ES-I3 (cell line): ENCODE measurements around the gene ZMIZ2.
"Not testable (repeated sequence)": the region's sequence is repeated elsewhere in the genome, so short reads cannot be mapped to it uniquely, and the experiment has no call there.

Source experiments
- H3K36me3 ChIP-seq: 2 replicates; pipeline ENCODE4 v1.6.1; 2013; ENCODE audit warnings: mild to moderate bottlenecking, low read length, control low read depth, moderate library complexity; ENCODE audit not compliant: insufficient read depth
- H3K4me1 ChIP-seq: 2 replicates; pipeline ENCODE4 v1.6.1; 2013; ENCODE audit warnings: mild to moderate bottlenecking, control low read depth, low read length; ENCODE audit not compliant: insufficient read depth
- H3K9ac ChIP-seq: 2 replicates; pipeline ENCODE4 v1.6.1; 2013; ENCODE audit warnings: low read depth, mild to moderate bottlenecking, low read length, moderate library complexity
- H3K9me3 ChIP-seq: 2 replicates; pipeline ENCODE4 v1.6.1; 2013; ENCODE audit warnings: mild to moderate bottlenecking, low read length, moderate library complexity; ENCODE audit not compliant: control insufficient read depth, insufficient read depth

Gene ZMIZ2

DNA sequence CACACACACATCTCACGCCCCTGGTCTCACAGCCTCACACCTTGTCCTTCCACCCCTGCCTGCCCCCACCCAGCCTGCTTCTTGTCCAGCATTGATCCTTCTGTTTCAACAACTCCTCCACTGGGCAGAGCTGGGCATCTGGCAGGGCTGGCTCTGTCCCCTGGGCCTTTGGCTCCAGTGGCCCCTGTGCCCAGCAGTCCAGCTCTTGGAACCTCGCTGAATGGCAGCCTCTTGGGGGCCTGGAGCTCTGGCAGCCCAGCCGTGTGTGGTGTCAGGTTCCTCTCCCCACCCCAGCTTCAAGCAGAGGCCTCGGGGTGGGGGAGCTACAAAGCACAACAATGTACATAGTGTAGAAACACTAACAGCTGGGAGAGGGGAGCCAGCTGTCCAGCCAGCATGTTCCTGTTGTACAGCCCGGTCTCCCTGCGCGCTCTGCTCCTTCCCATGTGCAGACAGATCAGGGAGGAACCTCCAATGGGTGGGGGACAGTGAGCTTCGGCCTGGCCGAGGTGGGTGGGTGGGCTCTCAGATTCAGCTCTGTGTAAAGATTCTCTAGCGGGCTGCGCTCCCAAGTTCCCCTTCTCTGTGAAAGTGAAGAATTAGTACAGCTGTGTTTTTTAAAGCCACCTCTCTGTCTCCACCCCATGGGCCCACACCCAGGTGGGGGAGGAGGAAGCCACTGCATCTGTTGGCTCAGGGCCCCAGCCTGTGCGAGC, 19.4 kb downstream of the ZMIZ2 start:
- Histone ChIP-seq H3K4me1 (0 out of 2 replicates have a peak, but pooled peaks cover 7% of the 10 kb centered on the region), H3K36me3 (peaks cover 8% of the 10 kb centered on the region; the same call in 1 of the 2 replicates), H3K9me3 (no peaks in the 10 kb centered on the region), H3K9ac (no peak overlapping the region)

DNA sequence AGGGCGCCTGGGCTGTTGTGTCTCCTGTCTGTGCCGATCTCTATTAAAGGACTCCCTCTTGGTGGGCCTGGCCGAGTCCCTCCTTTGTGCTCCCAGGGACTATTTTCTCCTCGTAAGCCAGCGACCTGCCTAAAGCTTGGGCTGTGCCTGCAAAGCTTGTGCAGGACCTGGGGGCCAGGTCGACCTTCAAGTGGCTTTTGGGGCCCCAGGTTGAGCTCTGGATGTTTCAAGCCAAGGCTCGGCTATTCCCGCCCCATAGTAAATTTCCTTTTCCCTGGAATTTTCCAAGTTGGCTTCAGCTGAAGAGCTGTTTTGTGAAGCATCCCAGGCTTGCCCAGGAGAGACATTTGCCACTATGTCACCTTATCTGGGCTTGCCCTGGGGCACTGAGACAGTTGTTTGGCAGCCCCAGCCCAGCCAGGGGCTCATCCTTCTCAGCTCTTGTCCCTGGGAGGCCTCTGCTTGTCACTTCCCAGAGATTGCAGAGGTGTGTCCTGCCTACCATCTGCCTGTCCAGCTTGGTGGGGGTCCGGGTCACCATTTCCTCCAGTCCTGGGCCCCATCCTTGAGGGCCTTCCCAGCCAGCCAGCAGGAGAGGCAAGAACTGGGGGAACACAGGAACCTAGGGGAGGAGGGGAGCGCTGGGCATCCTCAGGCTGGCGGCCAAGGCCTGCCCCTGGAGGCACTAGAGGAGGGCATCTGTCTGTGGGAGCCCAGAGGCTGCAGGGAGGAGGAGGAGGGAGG, 20.2 kb downstream of the ZMIZ2 start:
- Histone ChIP-seq H3K9me3 (no peaks in the 10 kb centered on the region), H3K9ac (no peak overlapping the region), H3K4me1 (0 out of 2 replicates have a peak, but pooled peaks cover 7% of the 10 kb centered on the region), H3K36me3 (peaks cover under 1% of the 10 kb centered on the region; the same call in 1 of the 2 replicates)

DNA sequence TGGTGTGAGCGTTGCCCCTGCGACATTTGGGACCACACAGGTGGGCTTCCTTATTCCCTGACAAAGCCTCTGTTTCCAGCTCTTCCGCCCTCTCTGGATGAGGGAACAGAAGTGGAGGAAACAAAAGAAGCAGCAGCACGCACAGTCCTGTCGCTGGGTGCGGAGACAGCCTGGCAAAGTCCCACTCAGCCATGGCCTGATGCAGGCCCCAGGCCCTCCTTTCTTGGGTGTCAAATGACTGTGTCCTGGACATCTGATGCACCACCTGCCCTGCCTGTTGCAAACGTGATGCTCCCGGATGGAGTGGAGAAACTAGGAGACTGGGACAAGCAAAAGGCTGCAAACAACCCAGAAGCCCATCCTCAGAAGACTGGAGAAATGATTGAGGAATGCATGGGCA, 20.7 kb downstream of the ZMIZ2 start:
- 0 out of 2 replicates have a peak, but pooled peaks cover 7% of the 10 kb centered on the region for H3K4me1 ChIP-seq
- no peak overlapping the region for H3K9ac ChIP-seq
- H3K9me3 ChIP-seq = no peaks in the 10 kb centered on the region
- H3K36me3 ChIP-seq = no peaks in the 10 kb centered on the region; the same call in 1 of the 2 replicates

DNA sequence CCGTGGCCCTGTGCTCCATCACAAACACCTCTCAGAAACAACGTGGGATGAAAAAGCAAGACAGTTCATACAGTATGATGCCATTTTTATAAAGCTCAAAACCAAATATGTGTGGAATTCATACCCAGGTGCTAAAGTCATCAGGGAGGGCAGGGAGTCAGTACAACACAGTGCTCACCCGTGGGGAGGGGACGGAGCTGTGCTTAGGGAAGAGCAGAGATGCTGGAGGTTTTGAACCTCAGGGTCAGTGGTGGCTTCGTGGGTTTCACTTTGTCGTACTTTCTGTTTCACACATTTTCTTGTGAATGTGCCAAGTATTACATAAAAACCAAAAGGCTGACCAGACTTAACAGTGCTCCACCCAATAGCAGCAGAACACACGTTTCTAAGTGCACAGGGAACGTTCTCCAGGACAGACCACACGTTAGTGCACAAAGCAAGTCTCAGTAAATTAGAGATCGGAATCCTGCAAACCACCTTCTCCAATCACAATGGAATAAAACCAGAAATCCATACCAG, 21.2 kb downstream of the ZMIZ2 start:
- Histone ChIP-seq H3K9me3 (no peaks in the 10 kb centered on the region), H3K4me1 (0 out of 2 replicates have a peak, but pooled peaks cover 7% of the 10 kb centered on the region), H3K9ac (no peak overlapping the region), H3K36me3 (no peaks in the 10 kb centered on the region; the same call in 1 of the 2 replicates)

DNA sequence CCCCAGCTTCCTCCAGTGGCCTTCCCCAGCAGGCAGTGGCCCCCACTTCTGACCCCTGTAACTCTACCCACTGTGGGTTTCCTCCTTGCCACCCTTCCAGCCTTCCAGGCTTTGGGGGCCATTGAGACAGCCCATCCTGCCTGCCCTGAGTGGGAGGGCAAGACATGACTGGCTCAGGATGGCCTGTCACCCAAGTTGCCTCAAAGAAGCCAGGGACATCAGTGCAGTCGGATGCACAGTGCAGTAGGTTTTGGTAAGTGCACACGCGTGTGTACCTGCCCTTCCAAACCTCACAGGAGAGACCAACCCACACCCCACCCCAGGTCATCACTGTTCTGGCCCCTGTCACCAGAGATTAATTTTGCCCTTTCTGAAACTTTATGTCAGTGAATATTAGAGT, 22.7 kb downstream of the ZMIZ2 start:
- Histone ChIP-seq H3K36me3 (no peaks in the 10 kb centered on the region; the same call in 1 of the 2 replicates), H3K4me1 (0 out of 2 replicates have a peak, but pooled peaks cover 7% of the 10 kb centered on the region), H3K9ac (no peak overlapping the region), H3K9me3 (no peaks in the 10 kb centered on the region)

DNA sequence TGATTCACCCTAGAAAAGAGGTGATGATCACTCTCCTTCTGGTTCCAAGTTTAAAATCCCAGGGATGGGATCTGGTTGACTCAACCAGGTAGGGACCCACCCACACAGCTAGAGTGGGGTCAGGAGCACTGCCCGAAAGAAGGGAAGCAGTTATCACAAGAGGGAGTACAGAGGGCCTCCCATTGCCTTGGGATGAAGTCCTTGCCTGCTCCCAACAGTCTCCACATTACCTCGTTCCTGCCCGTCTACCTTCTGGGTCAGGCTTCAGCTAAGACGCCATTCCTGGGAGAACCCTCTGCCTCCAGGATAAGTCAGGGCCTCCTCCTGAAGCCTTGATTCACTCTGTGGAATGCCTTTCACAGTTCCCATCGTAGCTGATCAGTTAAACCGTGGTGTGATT, 23.8 kb downstream of the ZMIZ2 start:
- Histone ChIP-seq H3K9me3 (no peaks in the 10 kb centered on the region), H3K36me3 (no peaks in the 10 kb centered on the region), H3K4me1 (0 out of 2 replicates have a peak, but pooled peaks cover 7% of the 10 kb centered on the region), H3K9ac (no peak overlapping the region)

DNA sequence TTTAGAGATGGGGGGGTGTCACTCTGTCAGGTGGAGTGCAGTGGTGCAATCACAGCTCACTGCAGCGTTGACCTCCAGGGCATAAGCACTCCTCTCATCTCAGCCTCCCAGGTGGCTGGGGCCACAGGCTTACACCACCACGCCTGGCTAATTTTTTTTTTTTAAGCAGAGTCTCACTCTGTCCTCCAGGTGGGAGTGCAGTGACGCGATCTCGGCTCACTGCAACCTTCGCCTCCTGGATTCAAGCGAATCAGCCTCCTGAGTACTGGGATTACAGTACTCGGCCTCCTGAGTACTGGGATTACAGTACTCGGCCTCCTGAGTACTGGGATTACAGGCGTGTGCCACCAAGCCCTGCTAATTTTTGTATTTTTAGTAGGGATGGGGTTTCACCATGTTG, 24.2 kb downstream of the ZMIZ2 start:
- 0 out of 2 replicates have a peak, but pooled peaks cover 7% of the 10 kb centered on the region for H3K4me1 ChIP-seq
- H3K9me3 ChIP-seq = no peaks in the 10 kb centered on the region
- no peak overlapping the region for H3K9ac ChIP-seq
- H3K36me3 ChIP-seq = no peaks in the 10 kb centered on the region

DNA sequence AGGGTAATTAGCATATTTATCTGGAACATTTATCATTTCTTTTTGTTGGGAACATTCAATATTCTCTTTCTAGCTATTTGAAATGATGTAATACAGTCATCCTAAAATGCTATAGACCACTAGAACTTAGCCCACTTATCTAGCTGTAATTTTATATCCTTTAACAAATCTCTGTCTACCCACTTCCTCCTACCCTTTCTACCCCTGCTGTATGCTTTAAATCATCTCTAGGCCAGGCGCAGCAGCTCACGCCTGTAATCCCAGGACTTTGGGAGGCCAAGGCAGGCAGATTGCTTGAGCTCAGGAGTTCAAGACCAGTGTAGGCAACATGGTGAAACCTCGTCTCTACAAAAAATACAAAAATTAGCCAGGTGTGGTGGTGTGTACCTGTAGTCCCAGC, 25.8 kb downstream of the ZMIZ2 start:
- H3K9me3 ChIP-seq, H3K4me1 ChIP-seq, H3K36me3 ChIP-seq, H3K9ac ChIP-seq: not testable (repeated sequence)

DNA sequence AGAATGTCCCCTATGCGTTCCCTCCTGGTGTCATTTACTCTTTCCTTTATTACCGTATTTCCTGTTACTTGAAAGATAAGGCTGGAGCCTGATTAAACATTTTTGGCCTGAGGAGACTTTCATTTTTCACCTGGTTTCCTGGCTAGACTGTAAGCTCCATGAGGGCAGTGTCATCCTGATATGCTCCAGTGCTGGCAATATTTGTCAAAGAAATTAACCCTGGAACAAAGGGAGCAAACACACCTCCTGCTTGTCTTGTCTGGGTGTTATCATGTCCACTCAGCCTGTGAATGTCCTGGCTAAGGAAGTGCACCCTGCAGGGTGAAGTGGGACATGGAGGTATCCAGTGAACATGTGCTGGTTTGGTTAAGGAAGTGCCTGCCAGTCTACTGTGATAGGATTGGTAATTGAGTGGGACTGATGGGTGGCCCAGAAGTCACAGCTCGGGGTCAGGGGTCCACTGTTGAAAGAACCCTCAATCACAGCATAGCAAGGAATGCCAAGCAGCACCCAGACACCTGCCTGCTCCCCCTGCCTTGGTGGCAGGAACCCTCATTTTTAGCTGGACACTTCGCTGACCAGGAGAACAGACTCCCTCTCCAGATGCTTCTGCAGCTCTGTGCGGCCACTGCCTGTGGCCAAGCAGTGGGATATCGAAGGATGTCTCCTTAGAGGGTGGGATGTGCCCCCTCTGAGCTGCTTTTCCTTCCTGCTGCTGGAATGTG, 26.9 kb downstream of the ZMIZ2 start:
- H3K4me1 ChIP-seq = no peaks in the 10 kb centered on the region
- H3K9ac ChIP-seq = no peak overlapping the region
- H3K36me3 ChIP-seq = no peaks in the 10 kb centered on the region
- no peaks in the 10 kb centered on the region for H3K9me3 ChIP-seq

DNA sequence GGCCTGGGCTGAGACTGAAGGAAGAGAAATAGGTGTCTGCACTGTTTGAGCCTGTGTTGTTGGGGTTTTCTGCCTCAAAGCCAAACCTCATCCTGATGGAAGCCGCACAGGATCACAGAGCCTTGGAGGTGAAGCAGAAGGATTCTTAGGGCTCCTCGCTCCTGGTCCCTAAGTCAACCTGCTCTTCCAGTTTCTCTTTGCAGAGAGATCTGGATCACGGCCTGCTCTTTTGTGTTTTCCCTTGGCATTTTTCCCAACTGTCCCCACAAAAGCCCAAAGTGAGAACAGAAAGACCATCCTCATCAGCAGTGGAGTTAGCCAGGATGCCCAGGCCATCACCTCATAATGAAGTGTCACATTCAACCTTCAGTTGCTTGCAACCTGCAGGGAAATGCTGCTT, 27.6 kb downstream of the ZMIZ2 start:
- H3K9ac ChIP-seq = no peak overlapping the region
- no peaks in the 10 kb centered on the region for H3K36me3 ChIP-seq
- no peaks in the 10 kb centered on the region for H3K9me3 ChIP-seq
- H3K4me1 ChIP-seq = no peaks in the 10 kb centered on the region

DNA sequence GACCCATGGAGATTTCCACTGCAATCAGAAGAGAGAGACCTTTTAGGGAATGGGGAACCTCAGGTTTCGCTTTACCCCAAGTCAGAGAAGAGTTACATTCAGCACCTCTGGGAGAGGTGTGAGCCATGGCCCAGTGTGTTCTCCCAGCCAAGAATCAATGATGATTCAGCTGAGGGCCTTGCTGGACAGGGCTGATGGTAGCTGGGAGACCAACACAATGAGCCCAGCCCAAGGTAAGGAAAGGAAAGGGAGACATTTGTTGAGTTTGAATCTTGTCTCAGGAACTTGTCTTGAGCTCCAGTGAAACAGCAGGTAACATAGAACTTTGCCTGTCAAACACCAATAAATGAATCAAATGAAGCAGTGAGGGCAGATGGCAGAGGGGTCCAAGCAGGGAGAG, 33.8 kb downstream of the ZMIZ2 start:
- no peaks in the 10 kb centered on the region for H3K36me3 ChIP-seq

DNA sequence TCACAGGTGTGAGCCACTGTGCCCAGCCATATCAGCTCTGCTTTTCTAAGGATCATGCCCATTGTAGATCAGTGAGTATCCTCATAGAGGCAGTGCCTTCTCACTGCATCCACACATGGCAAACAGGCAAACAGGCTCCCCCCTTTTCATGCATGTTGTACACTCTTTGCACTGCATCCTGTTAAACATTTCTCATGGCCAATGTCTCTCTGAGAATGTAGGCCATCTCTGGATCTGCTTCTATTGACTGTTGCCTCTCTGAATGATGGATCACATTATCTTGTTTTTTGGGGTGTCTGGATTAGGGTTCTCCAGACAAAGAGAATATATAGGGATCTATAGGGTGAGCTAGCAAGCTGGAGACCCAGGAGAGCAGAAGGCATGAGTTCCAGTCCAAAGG, 34.8 kb downstream of the ZMIZ2 start:
- no peaks in the 10 kb centered on the region for H3K9me3 ChIP-seq
- H3K36me3 ChIP-seq = no peaks in the 10 kb centered on the region
- H3K9ac ChIP-seq = no peak overlapping the region
- no peaks in the 10 kb centered on the region for H3K4me1 ChIP-seq

More for the DNA sequence above, 33.8 kb downstream of the ZMIZ2 start:
- no peak overlapping the region for H3K9ac ChIP-seq
- no peaks in the 10 kb centered on the region for H3K4me1 ChIP-seq
- no peaks in the 10 kb centered on the region for H3K9me3 ChIP-seq

DNA sequence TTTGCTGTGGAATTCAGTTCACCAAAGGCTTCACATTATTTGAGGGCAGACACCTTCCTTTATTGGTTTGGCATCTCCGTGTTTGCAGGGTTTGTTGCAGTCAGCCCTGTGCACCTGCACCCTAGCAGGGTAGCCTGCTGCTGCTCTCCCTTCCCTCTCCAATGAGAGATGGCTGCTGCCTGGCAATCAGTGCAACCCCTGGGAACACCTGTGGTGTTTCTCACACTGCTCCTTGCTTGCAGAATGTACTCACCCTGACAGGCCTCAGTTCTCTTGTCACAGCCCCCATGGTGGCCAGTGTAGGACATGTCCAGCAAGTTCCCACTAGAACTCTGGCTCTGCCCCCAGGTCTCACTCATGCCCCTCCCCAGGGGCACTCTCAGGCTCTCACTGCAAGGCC, 35.7 kb downstream of the ZMIZ2 start:
- Histone ChIP-seq H3K36me3 (no peaks in the 10 kb centered on the region), H3K4me1 (no peaks in the 10 kb centered on the region), H3K9me3 (no peaks in the 10 kb centered on the region), H3K9ac (no peak overlapping the region)

DNA sequence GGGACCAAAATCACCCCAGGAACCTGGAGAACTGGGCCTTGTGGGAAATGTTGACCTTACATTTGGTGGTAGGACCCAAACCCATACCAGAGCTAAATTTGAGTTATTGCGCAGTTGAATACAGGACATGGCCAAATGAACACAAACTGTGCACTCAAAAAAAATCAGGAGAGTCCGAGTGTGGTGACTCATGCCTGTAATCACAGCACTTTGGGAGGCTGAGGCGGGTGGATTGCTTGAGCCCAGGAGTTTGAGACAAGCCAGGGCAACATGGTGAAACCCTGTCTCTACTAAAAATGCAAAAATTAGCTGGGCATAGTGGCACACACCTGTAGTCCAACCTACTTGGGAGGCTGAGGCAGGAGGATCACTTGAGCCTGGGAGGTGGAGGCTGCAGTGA, 36.6 kb downstream of the ZMIZ2 start:
- not testable (repeated sequence) for H3K9me3 ChIP-seq, H3K9ac ChIP-seq, H3K36me3 ChIP-seq, H3K4me1 ChIP-seq
